ENCODE data around the gene ADAM20. TPM values are rescaled to one million over a fixed set of nuclear protein-coding genes. Genes with fewer than 3 reads are reported as not detected.
"Not testable (repeated sequence)": the region's sequence is repeated elsewhere in the genome, so short reads cannot be mapped to it uniquely, and the experiment has no call there.

ADAM20 gene
- polyA plus RNA-seq, 6 donors from 2014 or later: not detected

DNA sequence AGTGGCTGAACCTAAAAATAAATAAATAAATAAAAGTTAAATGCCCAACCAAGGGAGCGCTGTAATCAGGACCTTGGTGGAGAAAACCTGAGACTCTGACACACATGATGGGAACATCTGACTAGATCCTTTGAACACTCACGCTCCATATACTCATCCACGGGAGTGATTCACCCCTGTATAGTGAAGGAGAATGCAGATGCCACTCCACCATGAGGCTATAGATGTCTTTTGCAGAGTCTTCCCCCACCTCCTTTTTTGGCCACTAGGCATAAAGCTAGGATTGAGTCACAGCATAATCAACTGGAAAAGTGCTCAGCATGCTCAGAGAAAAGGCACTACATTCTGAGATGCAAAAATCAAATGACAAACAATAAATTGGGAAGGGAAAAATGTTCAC lies 19.0 kb downstream of the ADAM20 start:
- no peak overlapping the region for H3K27ac Mint-ChIP-seq
- no peak for ATAC-seq (ENCODE audit: low read depth in 2 of 2)
- peaks cover 5 to 17% (median 12%) of the 10 kb centered on the region in 7 donors for H3K9me3 Mint-ChIP-seq
- DNase-seq: no peak
- H3K4me3 Mint-ChIP-seq: no peak overlapping the region
- H3K36me3 Mint-ChIP-seq: peaks cover 11 to 18% of the 10 kb centered on the region in 2 donors
- H3K4me1 Mint-ChIP-seq: no peaks in the 10 kb centered on the region
- no peaks in the 10 kb centered on the region for H3K27me3 Mint-ChIP-seq

DNA sequence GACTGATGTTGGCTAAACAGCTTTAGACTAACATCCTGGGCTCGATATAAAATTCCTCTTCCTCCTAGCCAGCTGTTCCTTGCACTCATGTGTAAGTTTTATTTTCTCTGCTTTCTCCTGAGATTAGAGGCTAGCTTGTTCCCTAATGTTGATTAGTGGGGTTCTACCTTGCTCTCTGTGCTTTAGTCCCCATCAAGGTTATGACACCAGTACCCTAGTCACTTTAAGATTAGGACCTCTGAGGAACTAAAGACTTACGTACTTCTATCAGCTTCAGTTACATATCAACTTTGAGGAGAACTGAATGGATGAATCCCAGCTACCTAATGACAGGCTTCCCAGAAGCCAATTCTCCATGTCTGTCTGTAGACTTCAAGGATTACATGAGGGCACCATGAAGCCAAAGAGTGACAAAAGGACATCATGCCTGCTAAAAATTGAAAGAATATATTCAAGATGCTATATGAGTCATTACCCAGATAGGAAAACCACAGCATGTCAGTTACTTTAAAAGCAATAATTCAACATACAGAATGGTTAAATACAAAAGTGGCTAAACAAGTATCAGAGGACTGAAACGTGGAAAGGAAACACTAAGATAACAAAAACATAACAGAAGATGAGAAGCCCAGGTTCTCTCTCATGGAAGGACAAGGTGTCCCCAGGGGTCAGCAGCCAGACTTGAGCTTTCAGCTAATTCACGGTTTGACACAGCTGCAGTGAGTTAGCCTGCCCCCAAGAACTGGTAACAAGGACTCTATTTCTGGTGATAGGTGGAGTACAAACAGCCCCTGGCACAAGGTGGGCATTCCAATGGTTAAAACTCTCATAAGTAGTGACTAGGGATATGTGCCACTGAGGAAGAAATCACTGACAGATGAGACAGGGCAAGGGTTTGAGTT lies 20.4 kb downstream of the ADAM20 start:
- Mint-ChIP-seq H3K4me3 (no peak overlapping the region), H3K36me3 (peaks cover 8 to 18% of the 10 kb centered on the region in 2 donors), H3K9me3 (peaks cover 0 to 12% (median 6%) of the 10 kb centered on the region in 7 donors), H3K27ac (peak overlapping the region in 1 of 6 donors; percentile 22), H3K27me3 (no peaks in the 10 kb centered on the region), H3K4me1 (no peaks in the 10 kb centered on the region)
- DNase-seq (no peak), ATAC-seq (ENCODE audit: low read depth in 2 of 2) (no peak)

GRCh38 chr14:70498191-70498590 lies 36.6 kb downstream of the ADAM20 start:
- ATAC-seq (ENCODE audit: low read depth in 2 of 2) (no peak), DNase-seq (no peak)
- Mint-ChIP-seq H3K36me3 (peaks cover 22 to 38% of the 10 kb centered on the region in 2 donors), H3K27ac (peak overlapping the region in 1 of 6 donors; percentile 28), H3K27me3 (peaks cover 0 to 7% (median 0%) of the 10 kb centered on the region in 3 donors), H3K4me3 (no peak overlapping the region), H3K4me1 (peaks cover 0 to 12% (median 0%) of the 10 kb centered on the region in 3 donors), H3K9me3 (peaks cover 3 to 30% (median 14%) of the 10 kb centered on the region in 7 donors)

DNA sequence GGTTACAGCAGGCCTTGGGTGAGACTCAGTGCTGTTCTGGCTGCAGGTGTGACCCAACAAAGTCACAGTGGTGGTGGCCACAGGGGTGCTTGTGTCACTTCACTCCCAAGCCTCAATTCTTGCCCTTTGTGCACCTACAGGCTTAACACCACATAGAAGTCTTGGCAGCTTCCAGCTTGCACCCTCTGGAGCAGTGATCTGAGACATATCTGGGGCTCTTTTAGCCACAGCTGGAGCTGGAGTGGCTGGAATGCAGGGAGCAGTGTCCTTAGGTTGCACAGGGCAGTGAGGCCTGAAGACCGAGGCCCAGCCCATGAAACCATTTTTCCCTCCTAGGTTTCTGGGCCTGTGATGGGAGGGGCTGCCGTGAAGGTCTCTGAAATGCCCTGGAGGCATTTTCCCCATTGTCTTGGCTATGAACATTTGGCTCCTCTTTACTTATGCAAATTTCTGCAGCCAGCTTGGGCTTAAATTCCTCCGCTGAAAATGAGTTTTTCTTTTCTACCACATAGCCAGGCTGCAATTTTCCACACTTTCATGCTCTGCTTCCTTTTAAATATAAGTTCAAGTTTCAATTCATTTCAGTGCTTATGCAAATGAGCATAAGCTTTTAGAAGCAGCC lies 45.1 kb downstream of the ADAM20 start:
- no peak for ATAC-seq (ENCODE audit: low read depth in 2 of 2)
- H3K27ac Mint-ChIP-seq: no peak overlapping the region
- H3K4me3 Mint-ChIP-seq: peak overlapping the region in 1 of 8 donors; percentile 22
- H3K4me1 Mint-ChIP-seq: no peaks in the 10 kb centered on the region
- DNase-seq: no peak
- H3K9me3 Mint-ChIP-seq: peaks cover 10 to 78% (median 55%) of the 10 kb centered on the region in 7 donors
- H3K27me3 Mint-ChIP-seq: no peaks in the 10 kb centered on the region
- peaks cover 25 to 45% of the 10 kb centered on the region in 2 donors for H3K36me3 Mint-ChIP-seq

DNA sequence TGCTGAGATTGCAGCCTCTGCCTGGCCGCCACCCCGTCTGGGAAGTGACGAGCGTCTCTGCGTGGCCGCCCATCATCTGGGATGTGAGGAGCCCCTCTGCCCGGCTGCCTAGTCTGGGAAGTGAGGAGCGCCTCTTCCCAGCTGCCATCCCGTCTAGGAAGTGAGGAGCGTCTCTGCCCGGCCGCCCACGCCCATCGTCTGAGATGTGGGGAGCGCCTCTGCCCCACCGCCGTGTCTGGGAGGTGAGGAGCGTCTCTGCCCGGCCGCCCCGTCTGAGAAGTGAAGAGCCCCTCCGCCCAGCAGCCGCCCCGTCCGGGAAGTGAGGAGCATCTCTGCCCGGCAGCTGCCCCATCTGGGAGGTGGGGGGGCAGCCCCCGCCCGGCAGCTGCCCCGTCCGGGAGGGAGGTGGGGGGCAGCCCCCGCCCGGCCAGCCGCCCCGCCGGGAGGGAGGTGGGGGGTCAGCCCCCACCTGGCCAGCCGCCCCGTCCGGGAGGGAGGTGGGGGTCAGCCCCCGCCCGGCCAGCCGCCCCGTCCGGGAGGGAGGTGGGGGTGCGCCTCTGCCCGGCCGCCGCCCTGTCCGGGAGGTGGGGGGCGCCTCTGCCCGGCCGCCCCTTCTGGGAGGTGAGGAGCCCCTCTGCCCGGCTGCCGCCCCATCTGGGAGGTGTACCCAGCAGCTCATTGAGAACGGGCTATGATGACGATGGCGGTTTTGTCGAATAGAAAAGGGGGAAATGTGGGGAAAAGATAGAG lies 57.3 kb downstream of the ADAM20 start:
- not testable (repeated sequence) for H3K4me3 Mint-ChIP-seq; H3K27me3 Mint-ChIP-seq; ATAC-seq (ENCODE audit: low read depth in 2 of 2); H3K27ac Mint-ChIP-seq; DNase-seq; H3K4me1 Mint-ChIP-seq
- Mint-ChIP-seq H3K9me3 (peaks cover 0 to 16% (median 9%) of the 10 kb centered on the region in 7 donors), H3K36me3 (peaks cover 7 to 13% of the 10 kb centered on the region in 2 donors)

DNA sequence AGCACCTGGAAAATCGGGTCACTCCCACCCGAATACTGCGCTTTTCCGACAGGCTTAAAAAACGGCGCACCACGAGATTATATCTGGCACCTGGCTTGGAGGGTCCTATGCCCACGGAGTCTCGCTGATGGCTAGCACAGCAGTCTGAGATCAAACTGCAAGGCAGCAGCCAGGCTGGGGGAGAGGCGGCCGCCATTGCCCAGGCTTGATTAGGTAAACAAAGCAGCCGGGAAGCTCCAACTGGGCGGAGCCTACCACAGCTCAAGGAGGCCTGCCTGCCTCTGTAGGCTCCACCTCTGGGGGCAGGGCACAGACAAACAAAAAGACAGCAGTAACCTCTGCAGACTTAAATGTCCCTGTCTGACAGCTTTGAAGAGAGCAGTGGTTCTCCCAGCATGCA lies 59.3 kb downstream of the ADAM20 start:
- peaks cover 17 to 21% of the 10 kb centered on the region in 2 donors for H3K36me3 Mint-ChIP-seq
- not testable (repeated sequence) for H3K27ac Mint-ChIP-seq; ATAC-seq (ENCODE audit: low read depth in 2 of 2); H3K4me3 Mint-ChIP-seq; H3K27me3 Mint-ChIP-seq; DNase-seq; H3K4me1 Mint-ChIP-seq
- H3K9me3 Mint-ChIP-seq: peaks cover 0 to 16% (median 9%) of the 10 kb centered on the region in 7 donors

DNA sequence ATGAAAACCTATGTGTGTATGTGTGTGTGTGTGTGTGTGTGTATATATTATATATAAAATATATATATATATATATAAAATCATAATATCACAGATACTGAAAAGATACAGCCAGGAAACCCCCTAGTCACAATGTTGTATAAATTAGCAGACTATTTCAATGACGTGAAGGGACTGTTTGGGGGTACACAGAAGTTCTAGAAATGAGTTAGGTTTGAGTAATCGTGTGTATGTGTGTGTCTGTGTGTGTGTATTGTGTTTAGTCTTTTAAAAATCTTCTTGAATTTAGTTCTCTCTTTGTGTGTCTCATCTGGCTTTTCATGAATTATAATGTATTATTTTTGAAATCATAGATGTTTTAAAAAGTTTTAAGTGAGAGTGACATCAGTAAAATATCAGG lies 61.0 kb downstream of the ADAM20 start:
- DNase-seq (no peak), ATAC-seq (ENCODE audit: low read depth in 2 of 2) (no peak)

More for the DNA sequence above, 61.0 kb downstream of the ADAM20 start:
- H3K4me1 Mint-ChIP-seq: no peaks in the 10 kb centered on the region
- peaks cover 28 to 33% of the 10 kb centered on the region in 2 donors for H3K36me3 Mint-ChIP-seq
- no peak overlapping the region for H3K4me3 Mint-ChIP-seq
- H3K27me3 Mint-ChIP-seq: no peaks in the 10 kb centered on the region
- no peak overlapping the region for H3K27ac Mint-ChIP-seq
- H3K9me3 Mint-ChIP-seq: peaks cover 0 to 10% (median 4%) of the 10 kb centered on the region in 7 donors

Other genes starting within 250 kb of the ADAM20 start
- gene COX16, start 175.3 kb downstream of the ADAM20 start, polyA plus RNA-seq (ENCODE audit: low read depth in 6 of 6): 10 to 100 TPM; 26.3 to 69.9 (median 50.7) TPM
- 10 to 100 TPM; 11.2 to 20.0 (median 13.6) TPM for gene SYNJ2BP, start 117.9 kb downstream of the ADAM20 start, polyA plus RNA-seq (ENCODE audit: low read depth in 6 of 6)
- under 1 TPM in 3 of 6 donors, not detected in 3; 0.09 to 0.33 (median 0.21) TPM for gene ADAM21, start 82.8 kb downstream of the ADAM20 start, polyA plus RNA-seq (ENCODE audit: low read depth in 6 of 6)
- 10 to 100 TPM; 32.9 to 47.5 (median 42.9) TPM for gene MED6, start 65.7 kb upstream of the ADAM20 start, polyA plus RNA-seq (ENCODE audit: low read depth in 6 of 6)
- gene TTC9, start 106.9 kb upstream of the ADAM20 start, polyA plus RNA-seq (ENCODE audit: low read depth in 6 of 6): 10 to 100 TPM; 11.7 to 24.2 (median 18.0) TPM

Measured in naive B cell (primary cell).